GM23248 (cell line): ENCODE measurements around the gene CGB3.

Experiments used
- EZH2 ChIP-seq: fragments of 200-600 bp; sonication (generic); IDR thresholded peaks from 2 replicates; pipeline ENCODE4 v1.6.1; 2018; ENCODE audit warnings: antibody characterized with exemption, mild to moderate bottlenecking; ENCODE audit not compliant: insufficient read depth, poor library complexity, severe bottlenecking
- EZH2phosphoT487 ChIP-seq: fragments of 200-600 bp; sonication (generic); IDR thresholded peaks from 2 replicates; pipeline ENCODE4 v1.6.1; 2018; ENCODE audit warnings: antibody characterized with exemption, moderate library complexity, mild to moderate bottlenecking, low read depth; ENCODE audit not compliant: insufficient read depth

- TF ChIP-seq EZH2phosphoT487 (no peak), EZH2 (no peak)
Measured at GRCh38 chr19:48975947-48976847, 47.9 kb downstream of the CGB3 start.
